Fibroblast of mammary gland (primary cell): Measurements from ENCODE around the gene PCDHGC5.

Experiments
- DNase-seq: peaks from one replicate; pipeline ENCODE4 v3.0.0-alpha.2; 2010; ENCODE audit warnings: low read depth
- H3K4me3 ChIP-seq: 2 replicates; pipeline ENCODE4 v1.5.1; 2011; ENCODE audit warnings: low read depth, mild to moderate bottlenecking, low read length, moderate library complexity; ENCODE audit not compliant: control insufficient read depth
- CTCF ChIP-seq: conservative IDR thresholded peaks from 2 replicates; pipeline ENCODE4 v1.5.1; 2011; ENCODE audit warnings: low read depth, low read length, inconsistent platforms; ENCODE audit not compliant: control insufficient read depth, insufficient read depth

The PCDHGC5 gene

DNA sequence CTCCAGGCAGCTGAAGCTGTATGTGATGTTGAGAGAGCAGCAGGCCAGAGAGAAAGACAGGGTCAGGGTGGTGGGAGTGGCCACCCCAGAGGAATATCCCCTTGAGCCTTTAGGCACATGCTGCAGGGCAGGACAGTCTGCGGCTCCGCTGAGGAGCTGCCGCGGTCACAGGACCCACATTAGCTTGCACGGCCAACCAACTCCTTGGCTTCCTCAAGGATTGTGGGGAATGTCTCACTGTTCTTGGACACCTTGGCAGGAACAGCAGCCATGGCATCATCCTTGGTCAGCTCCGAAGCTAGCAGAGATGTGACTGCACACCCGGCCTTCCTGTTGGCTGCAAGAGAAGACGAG, 27.8 kb downstream of the PCDHGC5 start:
- TF ChIP-seq CTCF = no peak
- no peak overlapping the region for H3K4me3 ChIP-seq
- peak; percentile 27 for DNase-seq

- H3K4me3 ChIP-seq = no peak overlapping the region
- DNase-seq = no peak
- TF ChIP-seq CTCF = no peak
Observed at GRCh38 chr5:141517312-141517711, 28.4 kb downstream of the PCDHGC5 start.

DNA sequence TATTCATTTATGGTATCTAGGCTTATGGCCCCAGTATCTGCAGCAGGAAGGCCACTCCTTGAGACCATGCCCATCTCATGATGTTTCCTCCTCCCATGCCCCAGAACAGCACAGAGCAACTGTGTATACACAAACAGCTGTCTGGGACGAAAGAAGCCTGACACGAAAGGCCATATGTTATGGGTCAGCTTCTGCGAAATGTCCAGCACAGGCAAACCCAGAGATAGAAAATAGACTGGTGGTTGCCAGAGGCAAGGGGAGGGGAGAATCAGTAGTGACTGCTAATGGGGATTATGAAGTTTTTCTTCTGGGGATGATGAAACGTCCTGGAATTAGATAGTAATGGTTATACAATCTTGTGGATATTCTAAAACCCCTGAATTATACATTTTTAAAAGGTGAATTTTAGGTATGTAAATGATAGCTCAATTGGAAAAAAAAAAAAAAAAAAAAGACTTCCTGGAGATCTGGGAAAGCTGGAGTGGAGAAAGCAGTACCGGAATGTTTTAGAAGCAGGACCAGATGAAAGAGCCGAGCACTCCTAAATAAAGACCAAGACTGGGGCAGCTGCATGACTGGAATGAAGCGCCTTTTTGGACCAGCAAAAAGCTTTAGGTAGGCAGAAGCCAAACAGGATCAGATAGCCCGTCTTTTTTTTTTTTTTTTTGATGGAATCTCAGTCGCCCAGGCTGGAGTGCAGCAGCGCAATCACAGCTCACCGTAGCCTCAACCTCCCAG, 29.2 kb downstream of the PCDHGC5 start:
- no peak for TF ChIP-seq CTCF
- no peak for DNase-seq
- no peak overlapping the region for H3K4me3 ChIP-seq

DNA sequence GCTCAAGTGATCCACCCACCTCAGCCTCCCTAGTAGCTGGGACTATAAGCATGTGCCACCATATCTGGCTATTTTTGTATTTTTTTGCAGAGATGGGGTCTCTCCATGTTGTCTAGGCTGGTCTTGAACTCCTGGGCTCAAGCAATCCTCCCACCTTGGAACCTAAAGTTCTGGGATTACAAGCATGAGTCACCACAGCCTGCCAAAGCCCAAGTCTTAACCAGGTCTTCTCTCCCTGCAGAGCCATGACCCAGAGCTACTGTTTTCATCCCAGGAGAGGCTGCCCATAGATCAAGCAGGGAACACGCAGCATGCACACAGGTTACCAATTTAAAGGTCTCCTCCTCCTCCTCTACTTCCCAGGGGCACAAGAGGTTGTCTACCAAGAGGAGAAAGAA, 29.7 kb downstream of the PCDHGC5 start:
- no peak overlapping the region for H3K4me3 ChIP-seq
- peak; percentile 35 for DNase-seq
- no peak for TF ChIP-seq CTCF

GRCh38 chr5:141519605-141520565, 31.0 kb downstream of the PCDHGC5 start:
- no peak overlapping the region for H3K4me3 ChIP-seq
- no peak for TF ChIP-seq CTCF
- peak; percentile 13 for DNase-seq

DNA sequence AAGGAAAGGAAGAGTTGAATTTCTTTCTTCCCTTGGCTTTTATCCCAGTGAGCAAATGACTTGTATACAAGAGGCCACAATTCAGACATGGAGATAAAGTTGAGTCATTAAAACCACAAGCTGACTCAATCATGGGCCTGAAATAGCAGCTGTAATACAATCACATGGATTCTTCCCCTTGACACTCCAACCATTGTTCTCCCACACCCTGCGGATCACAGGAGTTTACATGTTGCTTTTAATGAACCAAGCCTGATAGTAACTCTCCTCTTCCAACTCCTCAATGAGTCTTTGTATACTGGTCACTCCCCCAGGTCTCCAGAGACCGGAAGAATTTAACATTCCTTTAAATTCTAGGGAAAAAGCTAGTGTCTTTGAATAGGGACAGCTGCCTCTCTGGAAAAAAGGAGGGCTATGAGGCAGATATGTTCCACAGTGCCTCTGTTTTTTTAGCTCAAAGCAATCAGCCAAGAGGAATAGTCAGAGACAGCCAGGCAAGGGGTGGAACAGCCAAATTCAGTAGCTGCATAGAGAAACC, 32.4 kb downstream of the PCDHGC5 start:
- TF ChIP-seq CTCF = no peak
- H3K4me3 ChIP-seq = no peak overlapping the region
- DNase-seq = peak; percentile 99
